HT-29 (cell line): ENCODE results near the gene ADAM8. TPM values are rescaled to one million over a fixed set of nuclear protein-coding genes. Genes with fewer than 3 reads are reported as not detected.

Experiments used
- DNase-seq: peaks from one replicate; pipeline ENCODE4 v3.0.0-alpha.2; 2015; ENCODE audit warnings: low spot score
- total RNA-seq: library from RNA; depleted of rRNA; stranded (reverse); fragments of >200 nt; shearing (Covaris generic); gene quantifications from 2 replicates; pipeline ENCODE4 v1.2.3, GENCODE V29; 2014

Gene ADAM8
- total RNA-seq, 1 experiment from 2014 or later, result 78.5 TPM

DNA sequence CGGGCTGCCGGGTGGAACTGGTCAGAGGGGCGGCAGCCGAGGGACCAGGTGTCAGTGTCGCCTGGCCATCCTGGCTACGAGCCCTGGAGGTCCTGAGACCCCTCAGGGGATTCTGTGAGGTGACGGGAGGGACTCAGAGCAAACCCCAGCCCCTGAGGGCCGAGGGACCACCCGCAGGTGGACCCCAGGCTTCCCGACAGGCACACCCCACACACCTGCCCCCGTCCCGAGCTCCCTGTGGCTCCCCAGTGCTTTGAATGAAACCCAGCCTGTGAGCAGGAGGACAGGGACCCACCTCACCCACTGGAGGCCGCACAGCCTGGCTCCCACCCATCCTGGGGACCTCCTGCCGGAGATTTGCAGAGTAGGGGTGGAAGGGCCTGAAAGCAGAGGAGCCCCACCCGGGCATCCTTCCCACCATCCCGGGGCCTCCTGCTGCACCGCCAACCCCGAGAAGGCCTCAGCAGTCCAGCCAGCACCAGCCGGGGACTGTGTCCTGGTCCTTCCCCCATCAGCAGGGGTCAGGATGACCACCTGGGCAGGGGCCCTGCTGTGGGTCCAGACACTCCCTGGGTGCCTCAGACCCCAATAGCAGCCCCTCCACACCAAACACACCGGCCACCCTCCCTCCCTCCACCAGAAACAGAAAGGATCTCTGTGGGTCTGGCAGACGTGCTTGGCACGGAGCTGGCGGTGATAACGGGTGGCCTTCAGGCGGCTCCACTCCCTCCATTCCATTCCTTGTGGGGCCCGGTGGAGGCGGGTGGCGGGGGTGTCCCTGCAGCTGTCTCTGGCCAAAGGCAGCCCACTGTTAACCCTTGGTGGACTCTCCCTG lies 25.1 kb downstream of the ADAM8 start:
- DNase-seq, result no peak

DNA sequence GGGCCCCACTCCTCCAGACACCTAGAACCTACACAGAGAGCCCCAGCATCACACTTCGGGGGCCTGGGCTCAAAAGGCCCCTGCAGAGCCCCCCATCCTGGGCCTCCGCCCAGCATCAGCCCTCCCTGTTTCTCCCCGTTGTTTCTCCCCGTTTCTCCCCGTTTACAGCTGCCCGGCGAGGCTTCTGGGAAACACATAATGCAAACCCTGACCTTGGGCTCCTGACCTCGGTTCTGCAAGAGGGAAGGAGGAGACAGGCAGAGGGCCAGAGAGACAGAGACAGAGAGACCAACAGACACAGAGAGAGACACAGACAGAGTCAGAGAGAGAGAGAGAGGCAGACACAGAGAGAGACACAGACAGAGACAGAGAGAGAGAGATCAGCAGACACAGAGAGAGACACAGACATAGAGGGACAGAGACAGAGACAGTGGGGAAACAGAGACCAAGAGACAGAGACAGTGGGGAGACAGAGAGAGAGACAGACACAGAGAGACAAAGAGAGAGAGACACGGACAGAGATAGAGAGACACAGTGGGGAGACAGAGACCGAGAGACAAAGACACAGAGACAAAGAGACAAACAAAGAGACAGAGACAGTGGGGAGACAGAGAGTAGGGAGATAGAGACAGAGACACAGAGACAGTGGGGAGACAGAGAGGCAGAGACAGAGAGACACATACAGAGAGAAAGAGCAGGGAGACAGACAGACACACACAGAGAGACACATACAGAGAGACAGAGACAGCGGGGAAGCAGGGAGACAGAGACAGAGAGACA lies 26.5 kb downstream of the ADAM8 start:
- DNase-seq, result no peak

- no peak for DNase-seq
Measured at GRCh38 chr10:133249094-133249780, 27.4 kb downstream of the ADAM8 start.

GRCh38 chr10:133248334-133248715 lies 28.3 kb downstream of the ADAM8 start:
- no peak for DNase-seq

- DNase-seq, result no peak
Measured at GRCh38 chr10:133247681-133248333, 28.9 kb downstream of the ADAM8 start.

DNA sequence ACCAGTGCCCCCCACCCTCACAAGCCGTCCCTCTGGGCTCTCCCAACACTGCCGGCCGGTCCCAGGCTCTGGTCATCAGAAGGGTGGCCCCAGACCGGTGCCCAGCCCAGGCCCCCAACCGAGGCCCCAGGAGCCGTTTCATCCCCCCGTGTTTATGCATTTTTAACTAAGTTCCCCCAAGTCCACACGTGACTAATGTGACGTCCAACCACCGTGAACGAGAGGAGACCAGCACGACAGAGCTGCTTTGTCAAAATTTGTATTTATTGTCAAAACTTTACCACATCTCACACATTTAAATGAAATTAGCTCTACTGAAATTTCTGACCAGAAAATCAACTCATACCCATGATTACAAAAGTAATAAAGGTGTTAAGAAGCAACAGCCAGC lies 30.4 kb downstream of the ADAM8 start:
- no peak for DNase-seq

DNA sequence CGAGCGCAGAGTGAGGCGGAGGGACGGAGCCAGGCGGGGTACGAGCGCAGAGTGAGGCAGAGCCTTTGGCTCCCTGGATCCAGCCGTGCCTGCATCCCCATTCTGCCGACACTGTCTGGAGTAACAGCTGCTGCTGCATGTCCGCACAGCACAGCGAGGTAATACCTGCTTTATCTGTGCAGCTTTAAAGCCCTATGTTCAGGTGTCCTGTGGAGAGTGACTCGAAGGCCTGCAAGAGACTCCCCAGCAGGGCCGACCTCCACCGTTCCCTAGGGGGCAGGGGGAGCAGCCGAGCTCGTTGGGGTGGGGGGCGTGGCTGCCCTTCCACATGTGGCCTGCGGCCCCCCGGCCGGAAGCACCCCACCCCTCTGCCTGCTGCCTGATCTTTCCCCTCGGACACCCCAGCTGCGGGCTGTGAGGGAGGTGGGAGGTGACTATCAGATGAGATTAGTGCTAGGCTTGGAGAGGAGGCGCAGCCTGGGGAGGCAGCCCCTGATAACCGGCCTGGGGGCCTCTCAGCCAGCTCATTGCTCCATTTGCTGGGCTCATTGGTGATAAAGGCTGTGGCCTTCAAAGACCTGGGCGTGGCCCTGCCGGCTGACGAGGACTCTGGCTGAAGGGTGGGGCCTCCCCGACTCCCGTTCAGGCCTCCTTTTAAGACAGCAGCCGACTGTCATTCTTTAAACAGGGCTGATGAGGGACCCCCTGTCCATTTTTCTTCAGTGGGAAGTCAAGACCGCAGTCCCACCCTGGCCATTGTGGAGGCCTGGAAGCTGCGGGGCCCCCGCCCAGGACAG lies 31.0 kb downstream of the ADAM8 start:
- DNase-seq, result no peak

DNA sequence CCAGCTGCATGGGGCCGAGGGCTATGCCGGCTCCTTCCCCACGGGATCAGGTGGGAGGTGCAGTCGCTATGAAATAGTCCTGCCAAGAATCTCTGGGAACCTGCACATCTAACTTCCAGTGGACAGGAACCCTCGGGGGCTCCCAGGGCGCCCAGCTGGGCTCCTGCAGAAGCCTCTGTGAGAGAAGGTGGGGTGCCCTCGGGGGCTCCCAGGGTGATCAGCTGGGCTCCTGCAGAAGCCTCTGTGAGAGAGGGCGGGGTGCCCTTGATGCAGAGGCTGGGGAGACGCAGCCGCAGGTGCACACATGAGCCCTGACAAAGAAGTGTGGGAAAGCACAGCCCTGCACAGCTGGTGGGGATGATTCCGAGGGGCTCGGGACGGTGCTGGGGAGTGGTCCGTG lies 33.1 kb downstream of the ADAM8 start:
- DNase-seq, result no peak

GRCh38 chr10:133242611-133243356 lies 33.9 kb downstream of the ADAM8 start:
- DNase-seq, result no peak

- DNase-seq, result no peak
Measured at GRCh38 chr10:133241501-133242205, 35.0 kb downstream of the ADAM8 start.

DNA sequence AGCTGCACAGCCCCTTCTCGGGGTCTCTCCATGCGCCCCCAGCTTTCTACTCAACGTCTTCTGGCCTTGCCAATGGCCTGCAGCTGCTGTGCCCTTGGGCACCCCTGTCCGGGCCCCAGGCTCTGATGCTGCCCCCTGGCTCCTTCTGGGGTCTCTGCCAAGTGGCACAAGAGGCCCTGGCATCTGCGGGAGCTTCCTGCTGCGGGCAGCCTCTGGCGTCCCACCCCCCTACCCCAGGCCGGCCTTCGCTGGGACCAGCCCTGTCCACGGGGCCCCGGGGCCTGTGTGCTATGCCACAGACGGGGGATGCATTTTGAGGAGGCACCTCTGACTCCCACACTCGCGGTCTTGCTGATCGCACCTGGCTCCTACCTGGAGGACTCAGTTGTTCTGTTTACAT lies 36.7 kb downstream of the ADAM8 start:
- DNase-seq, result no peak

GRCh38 chr10:133238466-133238804 lies 38.2 kb downstream of the ADAM8 start:
- no peak for DNase-seq

DNA sequence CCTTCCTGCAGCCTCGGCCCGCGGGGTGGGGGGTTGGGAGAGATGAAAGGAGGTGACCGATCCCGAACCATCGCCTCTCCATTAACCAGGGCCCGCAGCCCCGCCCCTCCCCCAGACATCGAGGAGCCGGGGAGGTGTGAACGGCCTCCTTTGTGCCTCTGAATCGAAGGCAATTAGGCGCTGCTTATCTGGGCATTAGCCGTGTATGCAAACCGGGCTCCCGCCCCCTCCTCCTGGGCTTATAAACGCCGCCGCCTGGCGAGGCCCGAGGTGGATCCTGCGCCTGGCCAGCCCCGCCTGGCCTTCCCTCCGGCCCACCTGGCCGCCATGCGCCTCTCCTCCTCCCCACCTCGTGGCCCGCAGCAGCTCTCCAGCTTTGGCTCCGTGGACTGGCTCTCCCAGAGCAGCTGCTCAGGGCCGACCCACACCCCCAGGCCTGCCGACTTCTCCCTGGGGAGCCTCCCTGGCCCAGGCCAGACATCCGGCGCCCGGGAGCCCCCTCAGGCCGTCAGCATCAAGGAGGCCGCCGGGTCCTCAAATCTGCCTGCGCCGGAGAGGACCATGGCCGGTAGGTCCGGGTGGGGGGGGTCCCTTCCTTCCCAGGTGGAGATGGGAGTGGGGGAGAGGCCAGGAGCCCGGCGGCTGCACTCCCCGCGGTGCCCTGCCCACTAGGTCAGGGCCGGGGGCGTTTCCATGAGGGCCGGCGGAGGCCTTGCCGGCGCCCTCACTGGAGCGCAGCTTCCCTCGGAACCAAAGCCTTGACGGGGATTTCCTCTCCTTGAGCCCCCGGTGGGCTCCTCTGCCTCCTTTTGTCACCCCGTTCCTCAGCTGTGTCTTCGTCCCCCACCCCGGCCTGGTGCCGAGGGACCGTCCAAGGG lies 38.8 kb downstream of the ADAM8 start, which contains the start of gene VENTX:
Gene VENTX (plus strand): TSS at position 268 of the 878 bp plus-strand sequence. CDS start 60 bp downstream, at position 328.
- DNase-seq, result no peak

DNA sequence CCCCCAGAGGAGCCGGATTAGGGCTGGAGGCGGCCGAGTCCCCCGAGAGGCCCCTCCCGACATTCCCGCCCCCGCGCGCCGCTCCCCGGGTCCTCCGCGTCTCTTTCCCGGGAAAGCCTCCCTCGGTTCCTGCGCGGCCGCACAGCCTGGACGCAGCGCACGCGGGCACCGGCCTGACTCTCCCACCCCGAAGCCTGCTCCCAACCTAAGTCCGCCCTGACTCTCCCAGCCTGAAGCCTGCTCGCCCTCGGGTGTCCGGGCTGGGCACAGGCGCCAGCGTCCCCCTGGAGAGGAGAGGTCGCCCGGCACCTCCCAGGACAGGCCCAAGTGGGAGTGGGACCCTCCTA lies 39.5 kb downstream of the ADAM8 start:
- no peak for DNase-seq

DNA sequence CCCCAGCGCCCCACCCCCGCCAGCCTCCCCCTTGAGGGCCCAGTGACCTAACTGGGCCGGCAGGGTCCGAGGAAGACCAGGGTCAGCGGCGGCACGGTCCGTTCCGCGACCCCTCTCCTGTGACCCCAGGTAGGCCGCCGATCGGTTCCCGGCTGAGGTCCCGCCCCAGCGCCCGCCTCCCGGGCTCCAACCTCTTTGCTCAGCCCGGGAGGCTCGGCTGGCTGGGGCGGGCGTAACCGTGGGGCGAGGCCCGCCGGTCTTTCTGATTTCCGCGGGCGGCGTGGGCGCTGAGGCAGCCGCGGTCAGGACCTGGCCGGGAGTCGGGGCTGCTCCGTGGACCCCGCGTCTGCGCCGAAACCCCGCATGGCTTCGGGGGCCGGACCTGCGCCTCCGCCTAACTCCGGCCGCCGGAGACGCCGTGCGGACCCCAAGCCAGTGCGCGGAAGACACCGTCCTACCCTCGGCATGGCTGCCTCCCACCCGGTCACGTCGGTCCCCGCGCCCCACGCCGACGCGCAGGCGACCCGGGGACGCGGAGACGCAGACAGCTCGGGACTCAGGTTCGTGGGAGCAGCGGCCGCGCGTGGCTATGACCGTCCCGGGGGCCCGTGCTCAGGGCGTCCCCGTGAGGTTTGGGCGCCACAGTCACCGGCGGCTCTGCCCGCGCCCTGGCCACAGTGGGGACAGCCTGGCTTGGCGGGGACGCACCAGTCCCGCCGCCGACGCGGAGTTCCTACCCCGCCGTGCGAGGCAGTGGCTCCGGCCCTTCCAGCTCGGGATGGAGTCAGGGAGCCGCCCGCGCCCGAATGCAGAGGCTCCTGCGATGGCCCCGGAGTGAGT lies 40.0 kb downstream of the ADAM8 start:
- no peak for DNase-seq

DNA sequence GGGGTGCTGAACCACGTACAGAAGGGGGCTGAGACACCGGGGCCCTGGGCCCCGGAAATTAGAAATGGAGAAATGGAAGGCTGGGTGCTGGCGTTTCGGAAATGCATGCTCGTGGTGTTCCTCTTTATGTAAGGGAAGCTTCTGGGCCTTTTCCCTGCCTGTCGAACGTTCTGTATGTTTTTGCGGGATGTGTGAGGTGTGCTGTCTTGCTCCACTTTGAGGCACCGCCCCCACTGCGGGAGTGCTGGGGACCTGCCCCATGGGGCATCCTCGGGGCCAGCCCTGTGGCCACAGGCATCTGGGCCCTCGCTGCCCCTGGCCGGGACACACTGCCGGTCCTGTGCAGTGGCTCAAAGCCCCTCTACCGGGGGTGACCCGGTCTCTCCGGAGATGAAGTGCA lies 40.7 kb downstream of the ADAM8 start:
- no peak for DNase-seq

DNA sequence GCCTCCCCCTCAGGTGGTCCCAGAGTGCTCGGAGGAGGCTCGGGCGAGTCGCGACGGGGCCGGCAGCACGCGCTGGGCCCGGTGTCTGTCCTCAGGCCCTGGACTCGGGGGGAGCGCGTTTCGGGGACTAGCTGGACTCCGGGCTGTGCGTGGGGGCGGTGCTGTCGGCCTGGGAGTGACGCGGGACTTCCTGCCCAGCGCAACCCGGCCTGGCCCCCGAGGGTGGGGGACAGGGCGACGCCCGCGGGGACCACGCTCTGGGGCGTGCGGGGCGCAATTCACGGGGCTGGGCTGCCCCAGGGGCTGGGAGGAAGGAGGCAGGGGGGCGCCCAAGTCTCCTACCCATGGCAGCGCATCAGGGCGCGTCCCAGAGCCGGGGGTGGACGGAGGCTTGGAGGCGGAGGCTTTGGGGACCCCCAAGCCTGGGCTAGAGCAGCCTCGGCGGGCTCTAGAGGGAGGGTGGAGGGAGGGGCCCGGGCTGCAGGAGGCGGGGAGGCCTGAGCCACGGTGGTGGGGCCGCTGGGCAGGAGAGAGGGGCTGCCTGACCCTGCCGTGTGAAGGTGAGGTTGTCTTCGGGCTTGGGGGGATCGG lies 41.3 kb downstream of the ADAM8 start:
- DNase-seq, result no peak
